ENCODE data around the gene RPRM. TPM values are rescaled to one million over a fixed set of nuclear protein-coding genes. Genes with fewer than 3 reads are reported as not detected.

The RPRM gene
- total and polyA plus RNA-seq, 2 experiments from 2014 or later, result 5.9 to 7.5 TPM

DNA sequence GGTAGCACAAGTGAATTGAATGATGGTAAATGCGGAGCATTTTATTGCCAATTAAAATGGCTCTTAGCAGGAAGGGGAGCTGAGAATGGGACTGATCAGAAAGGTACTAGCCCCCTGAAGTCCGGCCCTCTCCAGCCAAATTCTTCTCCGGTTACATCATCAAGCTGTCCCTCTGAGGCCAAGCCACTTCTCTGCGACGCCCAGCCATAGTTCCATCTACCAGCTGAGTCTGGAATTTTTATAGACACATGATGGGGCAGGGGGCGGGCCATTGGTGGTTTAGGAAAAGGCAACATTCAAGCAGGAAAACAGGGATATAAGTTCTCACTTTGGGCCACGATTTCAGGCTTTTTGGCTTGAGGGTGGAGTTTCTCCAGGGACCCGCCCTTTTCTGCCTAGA, 22.7 kb downstream of the RPRM start (continued):
- TF ChIP-seq, protein P1, sequence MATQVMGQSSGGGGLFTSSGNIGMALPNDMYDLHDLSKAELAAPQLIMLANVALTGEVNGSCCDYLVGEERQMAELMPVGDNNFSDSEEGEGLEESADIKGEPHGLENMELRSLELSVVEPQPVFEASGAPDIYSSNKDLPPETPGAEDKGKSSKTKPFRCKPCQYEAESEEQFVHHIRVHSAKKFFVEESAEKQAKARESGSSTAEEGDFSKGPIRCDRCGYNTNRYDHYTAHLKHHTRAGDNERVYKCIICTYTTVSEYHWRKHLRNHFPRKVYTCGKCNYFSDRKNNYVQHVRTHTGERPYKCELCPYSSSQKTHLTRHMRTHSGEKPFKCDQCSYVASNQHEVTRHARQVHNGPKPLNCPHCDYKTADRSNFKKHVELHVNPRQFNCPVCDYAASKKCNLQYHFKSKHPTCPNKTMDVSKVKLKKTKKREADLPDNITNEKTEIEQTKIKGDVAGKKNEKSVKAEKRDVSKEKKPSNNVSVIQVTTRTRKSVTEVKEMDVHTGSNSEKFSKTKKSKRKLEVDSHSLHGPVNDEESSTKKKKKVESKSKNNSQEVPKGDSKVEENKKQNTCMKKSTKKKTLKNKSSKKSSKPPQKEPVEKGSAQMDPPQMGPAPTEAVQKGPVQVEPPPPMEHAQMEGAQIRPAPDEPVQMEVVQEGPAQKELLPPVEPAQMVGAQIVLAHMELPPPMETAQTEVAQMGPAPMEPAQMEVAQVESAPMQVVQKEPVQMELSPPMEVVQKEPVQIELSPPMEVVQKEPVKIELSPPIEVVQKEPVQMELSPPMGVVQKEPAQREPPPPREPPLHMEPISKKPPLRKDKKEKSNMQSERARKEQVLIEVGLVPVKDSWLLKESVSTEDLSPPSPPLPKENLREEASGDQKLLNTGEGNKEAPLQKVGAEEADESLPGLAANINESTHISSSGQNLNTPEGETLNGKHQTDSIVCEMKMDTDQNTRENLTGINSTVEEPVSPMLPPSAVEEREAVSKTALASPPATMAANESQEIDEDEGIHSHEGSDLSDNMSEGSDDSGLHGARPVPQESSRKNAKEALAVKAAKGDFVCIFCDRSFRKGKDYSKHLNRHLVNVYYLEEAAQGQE (IDR thresholded peaks at IDR 0.05; ENCODE audit: unreplicated experiment), result no peak
- TF ChIP-seq, protein P2, sequence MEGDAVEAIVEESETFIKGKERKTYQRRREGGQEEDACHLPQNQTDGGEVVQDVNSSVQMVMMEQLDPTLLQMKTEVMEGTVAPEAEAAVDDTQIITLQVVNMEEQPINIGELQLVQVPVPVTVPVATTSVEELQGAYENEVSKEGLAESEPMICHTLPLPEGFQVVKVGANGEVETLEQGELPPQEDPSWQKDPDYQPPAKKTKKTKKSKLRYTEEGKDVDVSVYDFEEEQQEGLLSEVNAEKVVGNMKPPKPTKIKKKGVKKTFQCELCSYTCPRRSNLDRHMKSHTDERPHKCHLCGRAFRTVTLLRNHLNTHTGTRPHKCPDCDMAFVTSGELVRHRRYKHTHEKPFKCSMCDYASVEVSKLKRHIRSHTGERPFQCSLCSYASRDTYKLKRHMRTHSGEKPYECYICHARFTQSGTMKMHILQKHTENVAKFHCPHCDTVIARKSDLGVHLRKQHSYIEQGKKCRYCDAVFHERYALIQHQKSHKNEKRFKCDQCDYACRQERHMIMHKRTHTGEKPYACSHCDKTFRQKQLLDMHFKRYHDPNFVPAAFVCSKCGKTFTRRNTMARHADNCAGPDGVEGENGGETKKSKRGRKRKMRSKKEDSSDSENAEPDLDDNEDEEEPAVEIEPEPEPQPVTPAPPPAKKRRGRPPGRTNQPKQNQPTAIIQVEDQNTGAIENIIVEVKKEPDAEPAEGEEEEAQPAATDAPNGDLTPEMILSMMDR (conservative IDR thresholded peaks at IDR 0.05; ENCODE audit: low read depth in 2 of 2), result no peak
- TF ChIP-seq ZNF331 (CRISPR knock-in tag; IDR thresholded peaks at IDR 0.05; ENCODE audit: low read depth), result no peak
- no peak for TF ChIP-seq NANOG (IDR thresholded peaks at IDR 0.05; ENCODE audit: borderline replicate concordance)
- no peak for TF ChIP-seq JUNB (IDR thresholded peaks at IDR 0.05; ENCODE audit: unreplicated experiment)
- TF ChIP-seq POLR2AphosphoS5 (IDR thresholded peaks at IDR 0.05; ENCODE audit: low read depth), result no peak
- TF ChIP-seq CREB1 (CRISPR knock-in tag; IDR thresholded peaks at IDR 0.05; ENCODE audit: low read depth), result no peak
- no peak for TF ChIP-seq EZH2 (IDR thresholded peaks at IDR 0.05; ENCODE audit: low read depth, unreplicated experiment)

DNA sequence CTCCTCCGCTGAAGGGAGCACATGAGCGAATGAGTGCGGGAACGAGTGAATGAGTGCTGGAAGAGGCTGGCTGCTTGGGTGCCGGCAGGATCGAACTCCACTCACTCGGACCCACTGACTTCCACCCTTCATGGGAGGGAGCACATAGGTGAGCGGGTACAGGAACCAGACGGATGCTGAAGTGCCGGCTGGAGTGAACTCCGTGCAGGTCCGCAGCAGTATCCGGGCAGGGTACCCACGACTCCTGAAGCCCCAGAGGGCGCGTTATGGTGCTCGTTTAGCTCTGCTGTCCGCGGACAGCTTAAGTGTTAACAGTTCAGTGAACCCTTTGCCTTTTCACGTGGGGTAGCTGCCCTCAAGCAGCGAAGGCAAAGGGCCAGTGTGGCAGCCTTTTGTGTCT, 23.2 kb downstream of the RPRM start:
- Histone ChIP-seq H3K4me2 (no peak overlapping the region), H3K79me2 (replicated peaks; ENCODE audit: insufficient read depth) (no peaks in the 10 kb centered on the region), H3K27me3 (ENCODE audit: insufficient read depth) (no peaks in the 10 kb centered on the region), H3K4me3 (no peak overlapping the region), H3F3A (replicated peaks; ENCODE audit: low read depth) (no peaks in the 10 kb centered on the region), H3K27ac (ENCODE audit: low read depth) (no peak overlapping the region), H4K20me1 (replicated peaks; ENCODE audit: insufficient read depth) (no peaks in the 10 kb centered on the region), H3K4me1 (ENCODE audit: insufficient read depth) (peaks cover 5% of the 10 kb centered on the region; the same call in 1 of the 2 replicates), H3K9me2 (ENCODE audit: insufficient read depth) (no peaks in the 10 kb centered on the region), H3K36me3 (ENCODE audit: insufficient read depth) (no peaks in the 10 kb centered on the region), H2AFZ (no peak overlapping the region)
- peaks cover 22% of the 10 kb centered on the region for H3K4me1 Mint-ChIP-seq
- DNase-seq (ENCODE audit: low spot score) (no peak), ATAC-seq (peak; percentile 69)
- no peak overlapping the region for H3K27ac Mint-ChIP-seq
- H3K4me3 Mint-ChIP-seq, result no peak overlapping the region
- H3K36me3 Mint-ChIP-seq (ENCODE audit: low read depth), result no peaks in the 10 kb centered on the region; the same call in 2 of the 3 replicates
- H3K9me3 Mint-ChIP-seq, result no peaks in the 10 kb centered on the region
- H3K27me3 Mint-ChIP-seq (ENCODE audit: insufficient read depth, low read depth, poor library complexity), result peaks cover 4% of the 10 kb centered on the region
- TF ChIP-seq ZNF331 (CRISPR knock-in tag; IDR thresholded peaks at IDR 0.05; ENCODE audit: low read depth) (no peak), STAT1 (IDR thresholded peaks at IDR 0.05; ENCODE audit: unreplicated experiment) (no peak), NANOG (IDR thresholded peaks at IDR 0.05; ENCODE audit: borderline replicate concordance) (no peak), POLR2AphosphoS5 (IDR thresholded peaks at IDR 0.05; ENCODE audit: low read depth) (no peak), EZH2 (IDR thresholded peaks at IDR 0.05; ENCODE audit: low read depth, unreplicated experiment) (no peak)
- TF ChIP-seq, protein P1 (IDR thresholded peaks at IDR 0.05; ENCODE audit: unreplicated experiment), result no peak
- TF ChIP-seq, protein P2 (conservative IDR thresholded peaks at IDR 0.05; ENCODE audit: low read depth in 2 of 2), result no peak
- TF ChIP-seq, protein P3, sequence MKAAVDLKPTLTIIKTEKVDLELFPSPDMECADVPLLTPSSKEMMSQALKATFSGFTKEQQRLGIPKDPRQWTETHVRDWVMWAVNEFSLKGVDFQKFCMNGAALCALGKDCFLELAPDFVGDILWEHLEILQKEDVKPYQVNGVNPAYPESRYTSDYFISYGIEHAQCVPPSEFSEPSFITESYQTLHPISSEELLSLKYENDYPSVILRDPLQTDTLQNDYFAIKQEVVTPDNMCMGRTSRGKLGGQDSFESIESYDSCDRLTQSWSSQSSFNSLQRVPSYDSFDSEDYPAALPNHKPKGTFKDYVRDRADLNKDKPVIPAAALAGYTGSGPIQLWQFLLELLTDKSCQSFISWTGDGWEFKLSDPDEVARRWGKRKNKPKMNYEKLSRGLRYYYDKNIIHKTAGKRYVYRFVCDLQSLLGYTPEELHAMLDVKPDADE (IDR thresholded peaks at IDR 0.05), result no peak
